ENCODE measurements around the gene RPL14. TPM values are rescaled to one million over a fixed set of nuclear protein-coding genes. Genes with fewer than 3 reads are reported as not detected.

Gene RPL14
- total RNA-seq, 4 donors from 2014 or later: 306 to 534 (median 345) TPM

- TF ChIP-seq CTCF (IDR thresholded peaks at IDR 0.05; ENCODE audit: low read depth): no peak
Measured at GRCh38 chr3:40437889-40438288, 19.2 kb upstream of the RPL14 start.

GRCh38 chr3:40445062-40445461, 12.1 kb upstream of the RPL14 start:
- no peak for TF ChIP-seq CTCF (IDR thresholded peaks at IDR 0.05; ENCODE audit: low read depth)

GRCh38 chr3:40445880-40446279, 11.3 kb upstream of the RPL14 start:
- no peak for TF ChIP-seq CTCF (IDR thresholded peaks at IDR 0.05; ENCODE audit: low read depth)

GRCh38 chr3:40450438-40450837, 6.7 kb upstream of the RPL14 start:
- TF ChIP-seq CTCF (IDR thresholded peaks at IDR 0.05; ENCODE audit: low read depth): no peak

- TF ChIP-seq CTCF (IDR thresholded peaks at IDR 0.05; ENCODE audit: low read depth): no peak
Measured at GRCh38 chr3:40451551-40451950, 5.6 kb upstream of the RPL14 start.

- TF ChIP-seq CTCF (IDR thresholded peaks at IDR 0.05; ENCODE audit: low read depth): no peak
Measured at GRCh38 chr3:40452057-40452456, 5.1 kb upstream of the RPL14 start.

- no peak for TF ChIP-seq CTCF (IDR thresholded peaks at IDR 0.05; ENCODE audit: low read depth)
Measured at GRCh38 chr3:40452562-40452875, 4.6 kb upstream of the RPL14 start.
